K562 (cell line): ENCODE measurements around the gene DOCK4. TPM values are rescaled to one million over a fixed set of nuclear protein-coding genes. Genes with fewer than 3 reads are reported as not detected.

Experiments
- C11orf30 ChIP-seq: fragments of 450-650 bp; IDR thresholded peaks from 2 replicates; pipeline ENCODE4 v1.6.1; 2016; ENCODE audit warnings: low read depth, mild to moderate bottlenecking
- COPS2 ChIP-seq: fragments of 450-650 bp; conservative IDR thresholded peaks from 2 replicates; pipeline ENCODE4 v1.6.1; 2016; ENCODE audit warnings: mild to moderate bottlenecking, moderate library complexity
- CREBBP ChIP-seq: IDR thresholded peaks from one replicate; pipeline ENCODE4 v1.6.1; 2012; ENCODE audit warnings: low read depth, mild to moderate bottlenecking, control low read depth, inconsistent platforms, low read length
- DIDO1 ChIP-seq: fragments of 450-650 bp; IDR thresholded peaks from 2 replicates; pipeline ENCODE4 v1.6.1; 2016; ENCODE audit warnings: low read depth, missing biosample characterization, missing genetic modification characterization
- HCFC1 ChIP-seq: IDR thresholded peaks from 2 replicates; pipeline ENCODE4 v1.6.1; 2012; ENCODE audit warnings: low read depth, low read length, improper control_type of control experiment
- HMG20B ChIP-seq: fragments of 250-450 bp; sonication (Bioruptor Pico); IDR thresholded peaks from 2 replicates; pipeline ENCODE4 v1.5.0; 2021; ENCODE audit warnings: mild to moderate bottlenecking
- HNRNPL ChIP-seq: fragments of 200-400 bp; formaldehyde crosslinking; IDR thresholded peaks from 2 replicates; pipeline ENCODE4 v1.6.1; 2017; ENCODE audit warnings: low read depth, mild to moderate bottlenecking, low read length
- L3MBTL2 ChIP-seq: fragments of 450-650 bp; IDR thresholded peaks from 2 replicates; pipeline ENCODE4 v1.6.1; 2016; ENCODE audit warnings: mild to moderate bottlenecking, moderate library complexity
- MAFG ChIP-seq: fragments of 450-650 bp; conservative IDR thresholded peaks from 2 replicates; pipeline ENCODE4 v1.6.1; 2016; ENCODE audit warnings: missing genetic modification characterization, missing compliant biosample characterization
- MECOM ChIP-seq: fragments of 250-450 bp; sonication (Bioruptor Pico); IDR thresholded peaks from 2 replicates; pipeline ENCODE4 v1.8.0; 2022; ENCODE audit warnings: inconsistent platforms
- MEIS2 ChIP-seq: fragments of 450-650 bp; IDR thresholded peaks from 2 replicates; pipeline ENCODE4 v1.6.1; 2014; ENCODE audit warnings: mild to moderate bottlenecking; ENCODE audit not compliant: partially characterized antibody
- NCOA6 ChIP-seq: fragments of 450-650 bp; IDR thresholded peaks from 2 replicates; pipeline ENCODE4 v1.6.1; 2017; ENCODE audit warnings: mild to moderate bottlenecking
- NR0B1 ChIP-seq: fragments of 450-650 bp; IDR thresholded peaks from one replicate; pipeline ENCODE4 v1.6.1; 2018; ENCODE audit warnings: mild to moderate bottlenecking, moderate library complexity; ENCODE audit not compliant: partially characterized antibody
- POLR2AphosphoS5 ChIP-seq: IDR thresholded peaks from 2 replicates; pipeline ENCODE4 v1.6.1; 2011; ENCODE audit warnings: mild to moderate bottlenecking, low read depth, low read length, moderate library complexity; ENCODE audit not compliant: control insufficient read depth, insufficient read depth
- POLR3A ChIP-seq: IDR thresholded peaks from 2 replicates; pipeline ENCODE4 v1.6.1; 2011; ENCODE audit warnings: borderline replicate concordance, mild to moderate bottlenecking, moderate library complexity; ENCODE audit not compliant: insufficient read length, insufficient read depth; ENCODE audit errors: extremely low read depth
- SMARCA4 ChIP-seq: fragments of 450-650 bp; IDR thresholded peaks from 2 replicates; pipeline ENCODE4 v1.6.1; 2016
- SOX6 ChIP-seq: fragments of 450-650 bp; IDR thresholded peaks from 2 replicates; pipeline ENCODE4 v1.6.1; 2014; ENCODE audit warnings: mild to moderate bottlenecking
- TFAM ChIP-seq: fragments of 250-450 bp; sonication (Bioruptor Pico); conservative IDR thresholded peaks from 2 replicates; pipeline ENCODE4 v1.5.0; 2021; ENCODE audit warnings: mild to moderate bottlenecking, moderate library complexity
- ZNF121 ChIP-seq: sonication (generic); formaldehyde crosslinking; conservative IDR thresholded peaks from 2 replicates; pipeline ENCODE4 v1.8.0; 2022; ENCODE audit warnings: missing genetic modification reagents
- ZNF184 ChIP-seq: sonication (generic); formaldehyde crosslinking; IDR thresholded peaks from 2 replicates; pipeline ENCODE4 v1.5.0; 2020; ENCODE audit warnings: missing genetic modification reagents
- ZNF232 ChIP-seq: sonication (generic); formaldehyde crosslinking; IDR thresholded peaks from 2 replicates; pipeline ENCODE4 v1.8.0; 2022; ENCODE audit warnings: mild to moderate bottlenecking, missing genetic modification reagents
- ZNF263 ChIP-seq: sonication (generic); formaldehyde crosslinking; IDR thresholded peaks from 2 replicates; pipeline ENCODE4 v1.8.0; 2022; ENCODE audit warnings: mild to moderate bottlenecking, missing genetic modification reagents, borderline replicate concordance
- ZNF668 ChIP-seq: fragments of 250-450 bp; sonication (Bioruptor Pico); IDR thresholded peaks from 2 replicates; pipeline ENCODE4 v1.8.0; 2022; ENCODE audit warnings: mild to moderate bottlenecking, inconsistent platforms
- polyA plus RNA-seq, 8 experiments: library from polyadenylated mRNA; depleted of rRNA in 4 of 8; stranded (reverse) in 5 of 8; unstranded in 3 of 8; fragments of >200 nt; fragmentation: Nextera tagmentation in 2 of 8; fragmentation: Illumina TruSeq in 1 of 8; extraction: Ambion mirVana in 2 of 8; extraction: Trizol in 1 of 8; gene quantifications; 2 replicates each; pipeline versions ENCODE4 v1.2.1 to v1.2.3, GENCODE V29; 2011 to 2014; ENCODE audit warnings: inconsistent platforms in 1 of 8, missing spikeins in 1 of 8
- total RNA-seq, 7 experiments: library from RNA; depleted of rRNA in 6 of 7; stranded (reverse); fragments of >200 nt in 6 of 7; fragmentation: Illumina TruSeq in 2 of 7; extraction: Trizol in 2 of 7; gene quantifications; 2 replicates each; pipeline versions ENCODE4 v1.2.1 to v1.2.3, GENCODE V29; 2011 to 2021; ENCODE audit warnings: low replicate concordance in 1 of 7
- TF ChIP-seq, protein P1 (sequence below): fragments of 250-450 bp; sonication (Bioruptor Pico); IDR thresholded peaks from 2 replicates; pipeline ENCODE4 v1.9.0; 2021; ENCODE audit warnings: mild to moderate bottlenecking, inconsistent platforms
- TF ChIP-seq, protein P2 (sequence below): fragments of 250-450 bp; sonication (Bioruptor Pico); IDR thresholded peaks from 2 replicates; pipeline ENCODE4 v1.8.0; 2022; ENCODE audit warnings: moderate library complexity, mild to moderate bottlenecking, inconsistent platforms

DOCK4 gene
- total and polyA plus RNA-seq, 9 of the 15 experiments (the other 6 are each of a cell fraction or from before 2014, with no cell fraction given), result 0.42 to 5.7 (median 2.3) TPM

DNA sequence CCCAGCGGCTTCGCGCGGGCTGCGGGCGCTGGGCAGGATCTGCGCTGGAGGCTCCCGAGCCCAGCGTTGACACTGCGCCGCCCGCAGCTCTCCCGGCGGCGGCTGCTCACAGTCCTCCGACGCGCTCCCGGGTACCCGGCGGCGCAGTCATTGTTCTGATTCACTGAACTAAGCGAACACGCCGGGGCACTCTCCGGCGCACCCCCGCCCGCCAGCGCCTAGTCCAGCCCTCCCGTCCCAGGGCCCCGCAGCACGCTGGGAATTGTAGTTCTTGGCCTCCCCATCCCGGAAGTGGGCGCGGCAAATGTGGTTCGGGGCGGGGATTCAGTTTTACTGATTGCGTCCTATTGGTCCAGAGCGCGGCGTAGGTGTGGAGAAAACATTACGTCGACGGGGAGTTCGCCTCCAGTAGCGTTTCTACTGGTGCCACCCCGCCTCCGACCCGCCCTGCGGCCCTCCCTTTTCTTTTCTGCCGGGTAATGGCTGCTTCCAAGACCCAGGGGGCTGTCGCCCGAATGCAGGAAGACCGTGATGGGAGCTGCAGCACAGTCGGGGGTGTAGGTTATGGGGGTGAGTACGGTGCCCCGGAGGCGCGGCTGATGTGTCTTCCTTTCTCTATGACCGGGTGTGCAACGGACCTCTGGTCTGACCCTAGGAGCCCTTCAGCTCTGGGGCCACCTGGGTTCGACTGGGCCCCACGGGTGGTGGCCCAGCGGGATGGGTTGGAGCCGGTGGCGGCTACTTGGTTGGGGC lies at the start of gene DOCK4, which contains the start of gene ZNF277 (continued):
- TF ChIP-seq COPS2, result no peak
- TF ChIP-seq, protein P1, sequence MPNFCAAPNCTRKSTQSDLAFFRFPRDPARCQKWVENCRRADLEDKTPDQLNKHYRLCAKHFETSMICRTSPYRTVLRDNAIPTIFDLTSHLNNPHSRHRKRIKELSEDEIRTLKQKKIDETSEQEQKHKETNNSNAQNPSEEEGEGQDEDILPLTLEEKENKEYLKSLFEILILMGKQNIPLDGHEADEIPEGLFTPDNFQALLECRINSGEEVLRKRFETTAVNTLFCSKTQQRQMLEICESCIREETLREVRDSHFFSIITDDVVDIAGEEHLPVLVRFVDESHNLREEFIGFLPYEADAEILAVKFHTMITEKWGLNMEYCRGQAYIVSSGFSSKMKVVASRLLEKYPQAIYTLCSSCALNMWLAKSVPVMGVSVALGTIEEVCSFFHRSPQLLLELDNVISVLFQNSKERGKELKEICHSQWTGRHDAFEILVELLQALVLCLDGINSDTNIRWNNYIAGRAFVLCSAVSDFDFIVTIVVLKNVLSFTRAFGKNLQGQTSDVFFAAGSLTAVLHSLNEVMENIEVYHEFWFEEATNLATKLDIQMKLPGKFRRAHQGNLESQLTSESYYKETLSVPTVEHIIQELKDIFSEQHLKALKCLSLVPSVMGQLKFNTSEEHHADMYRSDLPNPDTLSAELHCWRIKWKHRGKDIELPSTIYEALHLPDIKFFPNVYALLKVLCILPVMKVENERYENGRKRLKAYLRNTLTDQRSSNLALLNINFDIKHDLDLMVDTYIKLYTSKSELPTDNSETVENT, result peak; percentile 24; the same call in 1 of the 2 replicates
- no peak for TF ChIP-seq HMG20B (CRISPR knock-in tag)
- TF ChIP-seq L3MBTL2, result peak; percentile 64; the same call in 1 of the 2 replicates
- peak; percentile 11; the same call in 1 of the 2 replicates for TF ChIP-seq SMARCA4
- no peak for TF ChIP-seq MEIS2
- TF ChIP-seq HCFC1, result peak; percentile 98
- no peak for TF ChIP-seq ZNF184 (CRISPR knock-in tag)
- peak; percentile 63 for TF ChIP-seq POLR2AphosphoS5
- TF ChIP-seq ZNF232 (CRISPR knock-in tag), result no peak
- TF ChIP-seq NCOA6, result no peak
- TF ChIP-seq CREBBP, result no peak
- TF ChIP-seq HNRNPL, result 0 out of 2 replicates have a peak, but pooled peaks have one; percentile 43
- TF ChIP-seq ZNF263 (CRISPR knock-in tag), result no peak
- no peak for TF ChIP-seq ZNF121 (CRISPR knock-in tag)
- no peak for TF ChIP-seq ZNF668 (CRISPR knock-in tag)
- no peak for TF ChIP-seq POLR3A
- no peak for TF ChIP-seq DIDO1 (tag)
- peak; percentile 56 for TF ChIP-seq SOX6
- TF ChIP-seq MECOM (CRISPR knock-in tag), result no peak
- no peak for TF ChIP-seq C11orf30
- no peak for TF ChIP-seq TFAM (CRISPR knock-in tag)
- no peak for TF ChIP-seq MAFG
- no peak for TF ChIP-seq NR0B1
- TF ChIP-seq, protein P2, sequence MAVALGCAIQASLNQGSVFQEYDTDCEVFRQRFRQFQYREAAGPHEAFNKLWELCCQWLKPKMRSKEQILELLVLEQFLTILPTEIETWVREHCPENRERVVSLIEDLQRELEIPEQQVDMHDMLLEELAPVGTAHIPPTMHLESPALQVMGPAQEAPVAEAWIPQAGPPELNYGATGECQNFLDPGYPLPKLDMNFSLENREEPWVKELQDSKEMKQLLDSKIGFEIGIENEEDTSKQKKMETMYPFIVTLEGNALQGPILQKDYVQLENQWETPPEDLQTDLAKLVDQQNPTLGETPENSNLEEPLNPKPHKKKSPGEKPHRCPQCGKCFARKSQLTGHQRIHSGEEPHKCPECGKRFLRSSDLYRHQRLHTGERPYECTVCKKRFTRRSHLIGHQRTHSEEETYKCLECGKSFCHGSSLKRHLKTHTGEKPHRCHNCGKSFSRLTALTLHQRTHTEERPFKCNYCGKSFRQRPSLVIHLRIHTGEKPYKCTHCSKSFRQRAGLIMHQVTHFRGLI (CRISPR knock-in tag), result no peak
